GM21786 (cell line): ENCODE data around the gene NFKB2.
A peak's percentile ranks its signal among the peaks of the same experiment; 100 is the strongest.

Source experiments
- ATAC-seq: cut with Tn5 transposase; IDR thresholded peaks from one replicate; pipeline ENCODE4 v1.9.1; 2021; ENCODE audit not compliant: unreplicated experiment

Gene NFKB2

DNA sequence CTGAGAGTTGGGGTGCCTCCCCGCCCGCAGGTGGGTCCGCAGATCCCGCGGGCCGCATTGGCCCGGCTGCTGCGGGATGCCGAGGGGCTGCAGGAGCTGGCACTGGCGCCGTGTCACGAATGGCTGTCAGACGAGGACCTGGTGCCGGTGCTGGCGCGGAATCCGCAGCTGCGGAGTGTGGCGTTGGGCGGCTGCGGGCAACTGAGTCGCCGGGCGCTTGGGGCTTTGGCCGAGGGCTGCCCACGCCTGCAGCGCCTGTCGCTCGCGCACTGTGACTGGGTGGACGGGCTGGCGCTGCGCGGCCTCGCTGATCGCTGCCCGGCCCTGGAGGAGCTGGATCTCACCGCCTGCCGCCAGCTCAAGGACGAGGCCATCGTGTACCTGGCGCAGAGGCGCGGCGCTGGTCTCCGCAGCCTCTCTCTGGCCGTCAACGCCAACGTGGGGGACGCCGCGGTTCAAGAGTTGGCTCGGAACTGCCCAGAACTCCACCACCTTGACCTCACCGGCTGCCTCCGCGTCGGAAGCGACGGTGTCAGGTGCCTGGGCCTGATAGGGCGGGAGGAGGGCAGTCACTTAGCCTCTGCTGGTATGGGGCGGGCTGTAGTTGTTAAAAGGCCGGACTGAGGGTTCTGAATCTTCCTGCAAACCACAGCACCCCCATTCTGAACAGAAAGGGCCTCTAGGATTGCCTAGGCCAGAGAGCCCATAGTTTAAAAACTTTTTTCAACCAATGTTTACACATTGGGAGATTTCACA lies 26.4 kb downstream of the NFKB2 start:
- no peak for ATAC-seq

DNA sequence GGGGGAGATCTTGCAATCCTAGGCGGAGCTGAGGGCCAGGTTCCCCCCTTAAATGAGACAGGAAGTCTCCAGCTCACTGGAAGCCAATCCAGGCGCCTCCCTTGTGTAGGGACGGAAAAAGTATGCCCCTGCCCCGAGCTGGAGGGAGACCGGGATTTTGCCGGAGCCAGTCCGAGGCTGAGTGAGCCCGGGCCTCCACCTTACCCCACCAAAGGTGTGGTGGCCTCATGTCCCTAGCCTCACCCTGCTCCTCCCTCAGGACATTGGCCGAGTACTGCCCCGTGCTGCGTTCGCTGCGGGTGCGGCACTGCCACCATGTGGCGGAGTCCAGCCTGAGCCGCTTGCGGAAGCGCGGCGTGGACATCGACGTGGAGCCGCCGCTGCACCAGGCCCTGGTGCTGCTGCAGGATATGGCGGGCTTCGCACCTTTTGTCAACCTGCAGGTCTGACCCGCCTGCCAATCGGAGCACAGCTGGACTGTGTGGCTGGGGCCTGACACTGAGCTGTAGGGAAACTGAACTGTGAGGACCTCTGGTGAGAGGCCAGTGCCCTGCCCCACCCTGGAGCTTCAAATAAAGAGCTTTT lies 27.1 kb downstream of the NFKB2 start:
- no peak for ATAC-seq

DNA sequence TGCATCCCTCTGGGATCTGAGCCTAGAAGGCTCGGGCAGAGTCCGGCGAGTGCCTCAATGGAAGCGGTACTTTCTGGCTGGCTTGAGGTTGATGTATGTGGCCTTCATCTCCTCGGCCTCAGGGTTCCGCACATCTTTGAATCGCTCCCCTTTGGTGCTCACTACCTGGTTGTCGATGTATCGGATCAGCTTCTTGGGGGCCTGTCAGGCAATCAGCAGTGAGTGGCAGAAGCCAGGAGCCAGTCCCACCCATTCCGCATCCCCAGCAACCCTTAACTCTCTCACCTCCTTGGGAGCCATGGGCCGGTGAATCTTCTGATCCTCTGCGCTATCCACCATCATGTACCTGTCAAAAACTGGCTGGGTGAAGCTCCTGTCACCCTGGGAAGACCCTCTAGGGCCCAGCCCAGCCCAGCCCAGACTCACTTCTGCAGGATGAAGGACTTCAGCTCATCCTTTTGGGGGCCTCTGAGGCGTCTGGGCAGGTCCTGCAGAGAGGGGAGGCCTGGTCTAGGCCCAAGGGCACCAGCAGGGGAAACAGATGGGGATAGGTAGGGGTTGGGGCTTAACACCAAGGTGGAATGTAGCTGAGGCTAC lies 28.0 kb downstream of the NFKB2 start:
- no peak for ATAC-seq

DNA sequence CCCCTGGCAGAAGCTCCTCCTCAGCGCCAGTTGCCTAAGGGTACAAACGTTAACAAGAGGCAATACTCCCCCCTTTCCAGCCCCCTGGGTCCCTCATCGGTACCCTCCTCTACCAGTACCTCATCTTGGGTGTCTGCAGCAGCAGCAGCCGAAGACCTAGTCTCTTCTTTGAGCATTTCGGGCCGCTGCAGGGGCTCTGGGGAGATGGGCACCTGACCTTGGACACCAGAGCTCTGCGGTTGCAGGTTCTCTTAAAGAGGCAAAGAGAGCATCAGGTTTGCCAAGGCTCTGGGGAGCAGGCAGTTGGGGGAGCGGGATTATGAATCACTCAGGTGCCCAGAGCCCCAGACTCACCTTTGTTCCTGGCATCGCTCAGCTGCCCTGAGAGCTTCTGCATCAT lies 28.6 kb downstream of the NFKB2 start:
- ATAC-seq, result no peak

DNA sequence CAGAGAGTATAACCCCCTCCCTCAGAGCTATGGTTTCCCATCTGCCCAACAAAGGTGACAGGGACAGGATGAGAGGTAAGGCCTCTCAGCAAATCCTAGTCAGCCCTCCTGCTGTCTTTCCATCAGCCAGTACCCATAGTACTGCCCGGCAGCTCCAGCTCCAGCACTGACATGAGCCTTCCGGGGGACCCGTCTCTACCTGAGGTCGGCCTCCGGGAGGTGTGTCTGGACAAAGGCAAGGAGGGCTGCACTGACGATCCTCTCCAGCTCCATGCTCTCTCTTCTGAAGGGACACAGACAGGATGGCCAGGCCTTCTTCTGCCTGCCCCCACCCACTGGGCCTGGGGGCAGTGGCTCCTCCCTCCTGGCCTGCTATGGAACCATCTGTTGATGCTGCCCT lies 29.4 kb downstream of the NFKB2 start:
- no peak for ATAC-seq

DNA sequence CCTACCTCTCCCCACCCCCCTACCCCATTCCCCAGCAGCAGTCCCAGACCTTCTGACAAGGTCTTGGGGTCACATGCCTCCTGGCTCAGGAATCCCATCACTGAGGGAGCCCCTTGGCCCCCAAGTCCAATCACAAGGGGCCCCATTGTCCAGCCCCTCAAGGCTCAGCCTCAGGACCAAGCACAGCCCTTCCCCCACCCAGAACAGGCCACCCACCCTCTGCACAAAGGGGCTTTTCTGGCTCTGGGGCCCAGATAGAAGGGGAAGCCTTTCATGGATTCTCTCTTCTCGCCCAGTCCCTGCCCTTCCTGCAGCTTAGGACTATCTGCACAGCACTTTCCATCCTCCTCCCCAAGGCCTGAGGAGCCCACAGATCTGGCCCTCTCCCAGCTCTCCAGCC lies 29.9 kb downstream of the NFKB2 start:
- no peak for ATAC-seq

DNA sequence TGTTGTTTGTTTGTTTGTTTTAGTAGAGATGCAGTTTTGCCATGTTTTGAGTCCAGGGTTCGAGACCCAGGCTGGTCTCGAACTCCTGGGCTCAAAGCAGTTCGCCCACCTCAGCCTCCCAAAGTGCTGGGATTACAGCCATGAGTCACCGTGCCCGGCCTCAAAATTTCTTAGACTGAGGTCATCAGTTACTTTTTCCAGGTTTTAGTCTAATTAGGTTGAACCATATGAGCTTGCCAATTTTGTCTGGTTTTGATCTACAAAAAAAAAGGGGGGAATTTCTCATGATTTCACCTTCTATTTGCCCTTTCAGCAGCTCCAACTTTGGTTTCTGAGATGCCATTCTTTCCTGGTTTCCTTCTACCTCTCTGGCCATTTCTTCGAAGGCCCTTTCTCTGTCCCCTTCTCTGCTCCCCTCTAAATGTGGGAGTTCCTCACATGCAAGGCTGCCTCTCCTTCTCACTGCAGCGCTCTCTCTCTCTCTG lies 31.3 kb downstream of the NFKB2 start:
- ATAC-seq, result no peak

DNA sequence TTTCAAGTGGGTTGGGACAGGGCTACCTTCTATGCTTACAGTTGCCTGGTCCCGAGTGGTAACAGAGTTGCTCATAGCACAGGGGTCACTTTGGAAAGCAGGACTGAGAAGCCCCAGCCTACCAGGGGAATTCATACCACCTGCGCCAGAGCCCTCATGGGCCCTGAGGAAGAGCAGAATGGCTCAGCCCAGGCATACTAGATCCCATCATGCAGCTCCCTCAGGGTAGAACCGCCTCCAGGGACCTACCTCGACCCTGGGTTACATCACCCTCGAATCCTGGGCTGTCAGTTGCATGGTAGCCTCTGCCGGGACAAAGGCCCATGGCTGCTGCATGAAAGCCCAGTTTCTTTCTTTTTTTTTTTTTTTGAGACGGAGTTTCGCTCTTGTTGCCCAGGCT lies 34.0 kb downstream of the NFKB2 start:
- no peak for ATAC-seq

DNA sequence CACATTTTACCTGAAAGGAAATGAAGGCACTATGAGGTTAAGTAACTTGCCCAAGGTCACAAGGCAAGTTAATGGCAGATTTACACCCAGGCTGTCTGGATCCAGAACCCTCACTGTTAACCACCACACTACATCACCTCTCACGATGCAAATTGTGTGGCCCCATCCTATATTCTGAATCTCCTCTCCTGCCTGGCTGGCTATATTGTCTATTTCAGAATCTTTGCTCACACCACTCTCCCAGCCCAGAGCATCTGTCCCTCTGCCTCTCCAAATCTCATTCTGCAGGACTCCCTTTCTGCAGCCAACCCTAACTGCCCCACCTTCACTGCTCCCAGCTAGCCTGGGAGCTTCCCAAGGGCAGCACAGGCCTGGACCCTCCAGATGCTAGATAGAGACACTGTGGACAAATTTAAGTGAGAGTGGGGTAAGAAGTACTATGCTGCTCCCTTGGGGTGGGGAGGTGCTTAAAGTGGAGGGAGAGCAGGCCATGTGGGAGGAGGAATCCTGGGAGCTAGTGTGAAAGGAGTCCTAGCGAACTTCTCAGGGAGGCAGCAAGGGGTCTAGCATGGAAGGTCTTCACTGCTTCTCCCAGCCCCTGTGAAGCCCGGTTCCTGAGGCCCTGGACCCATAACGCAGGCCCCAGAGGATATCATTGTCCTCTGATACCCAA lies 36.1 kb downstream of the NFKB2 start:
- ATAC-seq, result no peak

DNA sequence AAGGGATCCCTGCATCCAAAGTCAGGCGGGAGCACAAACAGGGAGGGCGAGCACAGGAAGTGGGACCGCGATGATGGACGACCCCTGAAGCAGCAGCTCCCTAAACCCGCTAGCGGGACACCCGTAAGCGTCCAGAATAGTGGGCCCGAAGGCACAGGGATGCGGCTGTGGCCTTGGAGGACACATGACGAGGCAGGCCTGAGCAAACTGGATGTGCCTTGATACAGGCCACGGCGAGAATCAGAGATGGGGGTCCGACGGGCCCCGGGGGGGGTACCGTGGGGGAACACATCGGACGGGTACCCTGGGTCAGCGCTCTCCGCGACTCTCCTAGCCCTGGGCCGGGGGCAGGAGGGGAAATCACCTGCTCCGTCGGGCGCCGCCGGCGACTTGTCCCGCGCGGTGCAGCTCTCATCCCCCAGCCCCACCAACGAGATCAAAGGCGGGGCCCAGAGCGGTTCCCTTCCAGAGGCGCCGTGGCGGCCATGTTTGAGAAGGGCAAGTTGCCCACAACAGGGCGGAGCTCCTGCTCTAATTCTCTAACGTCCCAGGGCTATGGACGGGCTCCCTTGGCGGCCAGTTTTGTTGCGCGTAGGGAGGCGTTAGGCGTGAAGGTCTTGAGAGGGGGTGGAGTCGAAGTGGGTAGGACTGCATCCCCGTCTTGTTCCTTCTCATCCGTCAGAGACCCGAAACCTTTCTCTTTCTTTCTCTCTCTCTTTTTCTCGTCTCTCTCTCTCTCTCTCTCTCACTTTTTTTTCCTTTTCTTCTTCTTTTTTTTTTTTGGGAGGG lies 36.9 kb downstream of the NFKB2 start, which contains the start of gene CUEDC2:
TSS of gene CUEDC2 (minus strand) at position 413 of the 789 bp plus-strand sequence. CDS start 7,386 bp downstream, outside the sequence.
- peak; percentile 89 for ATAC-seq

DNA sequence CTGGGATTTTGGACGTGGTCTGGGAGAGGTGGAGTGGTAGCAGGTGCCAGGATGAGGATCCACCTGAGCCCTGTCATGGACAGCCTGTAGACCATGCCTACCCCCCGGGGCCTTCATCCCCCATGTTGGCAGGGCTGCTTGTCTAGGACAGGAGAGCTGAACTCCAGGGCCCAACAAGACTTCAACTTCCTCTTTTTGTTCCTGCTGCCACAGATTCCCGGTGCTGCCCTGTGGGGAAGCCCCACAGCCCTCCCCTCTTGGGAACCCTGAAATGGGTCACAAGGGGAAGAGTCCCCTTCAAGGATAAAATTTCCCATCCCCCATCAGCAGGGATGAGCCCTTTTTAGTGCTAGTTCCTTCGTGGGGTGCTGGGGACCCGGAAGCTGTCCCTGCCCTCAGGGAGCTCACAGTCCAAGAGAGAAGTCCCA lies 38.1 kb downstream of the NFKB2 start:
- no peak for ATAC-seq

DNA sequence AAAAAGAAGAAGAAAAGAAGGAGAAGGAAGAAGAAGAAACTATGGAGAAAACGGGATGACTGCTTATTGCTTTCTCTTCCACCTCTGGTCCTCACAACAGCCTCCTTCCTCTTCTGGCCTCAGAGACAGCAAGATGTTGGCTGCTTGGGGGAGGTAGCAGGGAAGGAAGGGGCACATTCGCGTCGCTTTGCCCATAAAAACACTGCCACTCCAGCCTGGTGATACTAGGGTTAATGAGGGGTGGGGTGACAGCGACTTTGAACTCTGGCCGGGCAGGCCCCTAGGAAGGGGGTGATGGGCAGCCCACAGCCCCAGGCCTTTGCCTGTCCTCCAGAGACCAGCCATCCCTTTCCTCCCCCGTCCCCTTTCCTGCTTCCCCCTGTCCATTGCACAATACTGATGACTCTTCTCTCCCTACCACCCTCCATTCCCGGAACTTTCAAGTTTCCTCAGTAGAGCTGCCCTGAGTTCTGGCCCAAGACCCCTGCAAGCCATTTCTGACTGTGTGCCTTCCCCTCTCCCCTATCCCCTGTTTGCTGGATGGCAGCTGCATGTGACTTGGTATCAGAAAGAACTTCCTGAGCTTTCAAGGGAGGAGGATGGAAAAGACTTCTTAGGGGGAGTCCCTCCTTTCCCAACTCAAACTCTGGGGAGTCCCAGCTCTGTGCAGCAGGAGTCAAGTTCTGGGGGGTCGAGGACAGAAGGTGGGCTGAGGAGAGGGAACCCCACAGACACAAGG lies 39.1 kb downstream of the NFKB2 start:
- ATAC-seq, result no peak

DNA sequence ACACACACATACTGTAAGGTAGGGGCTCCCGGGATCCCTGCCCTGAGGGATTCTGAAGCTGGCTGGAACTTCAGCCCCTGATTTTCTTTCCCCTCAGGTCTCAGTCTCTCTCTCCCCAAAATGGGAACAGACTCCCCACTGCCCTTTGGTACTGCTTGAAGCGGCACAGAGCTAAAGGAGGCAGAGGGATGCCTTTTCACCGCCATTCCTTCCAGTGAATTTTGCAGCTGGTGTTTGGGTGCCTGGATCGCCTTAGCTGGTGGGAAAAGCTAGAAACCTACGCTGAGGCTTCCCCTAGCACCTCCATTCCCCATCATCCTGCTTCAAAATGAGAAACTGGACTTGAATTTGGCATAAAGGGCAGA lies 39.6 kb downstream of the NFKB2 start:
- no peak for ATAC-seq

DNA sequence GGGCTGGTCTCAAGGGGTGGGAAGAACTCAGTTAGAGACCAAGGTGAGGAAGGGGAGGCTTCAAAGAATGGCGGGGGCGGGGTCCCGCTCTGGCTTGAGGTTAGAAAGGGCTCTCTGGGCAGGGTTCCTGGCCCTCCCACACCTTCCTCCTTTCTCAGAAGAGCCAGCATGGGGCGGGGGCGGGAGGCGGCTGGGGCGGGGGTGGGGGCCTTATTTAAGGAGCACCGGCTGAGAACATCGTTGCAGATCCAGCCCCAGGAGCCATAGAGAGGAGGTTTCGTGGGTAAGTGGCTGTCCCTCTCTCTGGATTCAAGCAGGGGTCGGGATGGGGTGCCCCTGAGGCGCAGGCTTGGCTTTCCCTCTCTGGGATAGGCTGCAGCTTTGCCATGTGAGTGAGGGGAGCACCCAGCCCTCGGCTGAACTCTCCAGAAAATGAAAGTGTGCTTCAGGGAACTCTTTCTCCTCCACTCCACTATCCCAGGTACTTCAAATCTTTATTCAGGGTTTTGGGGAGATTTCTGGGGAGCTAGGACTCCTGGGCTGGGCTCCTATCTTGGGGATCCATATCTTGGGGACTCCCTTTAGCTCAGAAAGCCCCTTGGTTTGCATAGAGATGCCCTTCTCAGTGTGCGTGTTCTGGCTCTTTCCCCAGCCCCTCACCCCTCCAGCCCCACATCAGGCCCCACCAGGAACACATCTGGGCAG lies 40.2 kb downstream of the NFKB2 start:
- no peak for ATAC-seq

DNA sequence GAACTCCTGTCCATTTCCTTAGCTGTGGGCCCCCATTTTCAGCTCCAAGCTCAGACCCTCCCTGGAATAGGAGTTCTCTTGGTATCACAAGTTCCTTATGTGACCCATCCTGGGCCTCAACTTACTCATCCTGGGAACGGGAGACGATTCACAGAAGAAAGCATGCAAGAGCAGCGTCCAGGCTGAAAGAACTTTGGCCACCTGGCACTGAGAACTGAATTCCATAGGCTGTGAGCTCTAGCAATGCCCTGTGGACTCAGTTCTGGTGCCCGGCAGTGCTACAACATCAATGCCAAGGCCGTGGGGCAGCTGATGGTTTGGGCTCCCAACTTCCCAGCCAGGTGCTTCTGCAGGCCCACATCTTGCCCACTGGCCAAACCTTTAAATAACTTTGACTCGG lies 40.8 kb downstream of the NFKB2 start:
- no peak for ATAC-seq

DNA sequence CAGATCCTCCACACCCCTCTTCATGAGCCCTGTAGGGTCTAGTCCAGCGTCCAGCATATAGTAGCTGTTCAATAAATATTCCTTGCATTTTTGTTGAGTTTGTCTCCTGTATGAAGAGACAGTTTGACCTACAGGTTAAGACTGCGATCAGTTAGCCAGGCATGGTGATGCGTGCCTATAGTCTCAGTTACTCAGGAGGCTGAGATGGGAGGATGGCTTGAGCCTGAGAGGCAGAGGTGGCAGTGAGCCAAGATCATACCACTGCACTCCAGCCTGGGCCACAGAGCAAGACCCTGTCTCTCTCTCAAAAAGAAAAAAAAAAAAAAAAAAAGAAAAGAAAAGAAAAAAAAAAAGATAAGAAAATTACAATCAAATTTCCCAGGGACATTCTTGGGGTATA lies 42.0 kb downstream of the NFKB2 start:
- no peak for ATAC-seq

DNA sequence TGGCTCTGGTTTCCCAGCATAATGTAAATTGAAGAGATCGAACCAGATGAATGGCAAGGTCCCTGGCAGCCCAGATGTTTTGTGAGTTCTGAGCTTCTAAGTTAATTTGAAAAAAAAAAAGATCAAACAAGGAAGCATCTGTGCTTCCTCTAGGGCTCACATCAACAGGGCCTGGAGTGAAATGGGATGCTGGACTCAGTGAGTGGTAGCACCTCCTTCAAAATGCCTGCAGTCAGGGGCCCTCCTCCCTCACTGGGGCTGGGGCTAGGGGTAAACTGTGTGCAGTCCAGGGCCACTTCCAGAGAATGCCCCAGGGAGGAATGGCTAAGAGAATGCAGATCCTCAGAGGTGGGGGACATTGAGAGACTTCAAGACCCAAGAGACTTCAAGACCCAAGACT lies 42.9 kb downstream of the NFKB2 start:
- no peak for ATAC-seq

DNA sequence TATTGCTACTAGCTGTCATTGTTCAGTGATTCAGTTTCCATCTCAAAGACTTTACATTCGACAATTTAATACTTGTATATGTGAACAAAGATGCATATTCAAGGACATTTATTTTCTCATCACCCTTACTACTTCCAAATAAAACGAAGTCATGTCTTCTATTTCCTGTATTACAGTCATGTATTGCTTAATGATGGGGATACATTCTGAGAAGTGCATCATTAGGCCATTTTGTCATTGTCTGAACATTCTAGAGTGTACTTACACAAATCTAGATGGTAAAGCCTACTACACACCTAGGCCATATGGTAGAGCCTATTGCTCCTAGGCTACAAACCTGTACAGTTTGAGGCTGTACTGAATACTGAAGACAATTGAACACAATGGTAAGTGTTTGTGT lies 49.3 kb downstream of the NFKB2 start:
- no peak for ATAC-seq

DNA sequence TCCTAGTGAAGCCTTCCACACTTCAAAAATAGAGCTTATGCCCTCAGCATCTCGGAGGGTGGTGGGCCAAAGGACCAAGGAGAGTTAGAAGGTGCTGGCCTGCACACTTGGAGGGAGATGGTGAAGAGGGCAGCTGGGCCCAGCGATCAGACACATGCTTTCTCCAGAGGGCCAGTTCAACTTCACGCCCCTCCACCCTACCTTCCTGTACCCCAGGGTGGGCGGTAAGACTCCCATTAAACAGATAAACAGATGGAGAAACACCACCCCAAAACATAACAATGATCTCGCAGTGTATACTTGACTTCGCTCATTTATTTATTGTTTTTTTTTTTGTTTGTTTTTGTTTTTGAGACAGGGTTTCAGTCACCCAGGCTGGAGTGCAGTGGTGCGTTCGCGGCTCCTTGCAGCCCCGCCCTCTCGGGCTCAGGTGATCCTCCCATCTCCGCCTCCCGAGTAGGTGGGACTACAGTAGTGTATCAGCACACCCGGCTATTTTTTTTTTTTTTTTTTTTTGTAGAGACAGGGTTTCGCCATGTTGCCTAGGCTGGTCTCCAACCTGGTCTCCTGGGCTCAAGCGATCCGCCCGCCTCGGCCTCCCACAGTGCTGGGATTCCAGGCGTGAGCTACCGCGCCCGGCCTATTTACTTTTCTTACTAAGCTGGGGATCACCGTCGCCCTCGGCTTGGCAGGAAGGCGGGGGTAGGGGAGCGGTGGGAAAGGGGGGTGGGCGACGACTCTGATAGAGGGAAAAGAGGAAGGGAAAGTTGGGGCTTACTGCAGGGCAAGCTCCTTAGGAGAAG lies 54.0 kb downstream of the NFKB2 start:
- ATAC-seq, result no peak
